Spinal cord (tissue), 10 donors: ENCODE measurements around the gene CBFA2T2. TPM values are rescaled to one million over a fixed set of nuclear protein-coding genes. Genes with fewer than 3 reads are reported as not detected.
"Not testable (repeated sequence)": the region's sequence is repeated elsewhere in the genome, so short reads cannot be mapped to it uniquely, and the experiment has no call there.

ENCODE experiments used
- DNase-seq, 6 donors: peaks; one replicate each; pipeline versions ENCODE4 v3.0.0 to v3.0.0-alpha.2; 2013 to 2015; ENCODE audit warnings: low spot score in 6 of 6, low read depth in 4 of 6
- H3K27ac ChIP-seq: one replicate; pipeline ENCODE4 v1.5.1; 2013; ENCODE audit warnings: low read depth, low read length, control low read depth
- H3K27me3 ChIP-seq: one replicate; pipeline ENCODE4 v1.6.1; 2013; ENCODE audit warnings: low read length; ENCODE audit not compliant: control insufficient read depth, insufficient read depth
- H3K36me3 ChIP-seq: one replicate; pipeline ENCODE4 v1.6.1; 2013; ENCODE audit warnings: low read length; ENCODE audit not compliant: control insufficient read depth, insufficient read depth
- H3K4me1 ChIP-seq: one replicate; pipeline ENCODE4 v1.6.1; 2013; ENCODE audit warnings: low read length; ENCODE audit not compliant: control insufficient read depth, insufficient read depth
- H3K4me3 ChIP-seq: one replicate; pipeline ENCODE4 v1.5.1; 2013; ENCODE audit warnings: low read depth, low read length, control low read depth
- H3K9me3 ChIP-seq: one replicate; pipeline ENCODE4 v1.6.1; 2013; ENCODE audit warnings: low read length; ENCODE audit not compliant: control insufficient read depth, insufficient read depth
- WGBS: methylation state at CpG from one replicate; pipeline ENCODE4 v1.1.5; 2013; ENCODE audit warnings: missing lambda C conversion rate; ENCODE audit not compliant: insufficient coverage; 5-methylcytosine and 5-hydroxymethylcytosine counted together
- polyA plus RNA-seq, 2 donors: library from polyadenylated mRNA; unstranded; fragments of 120-200 nt; gene quantifications; one replicate each; pipeline ENCODE4 v1.2.1, GENCODE V29; 2013; ENCODE audit not compliant: insufficient read length in 2 of 2
- total RNA-seq, 2 donors: library from RNA; depleted of rRNA in 1 of 2; stranded (reverse); fragments of 120-200 nt in 1 of 2; fragments of >200 nt in 1 of 2; gene quantifications; one replicate each; pipeline versions ENCODE4 v1.2.3 to v1.2.4, GENCODE V29; 2013 to 2014
- donor health status: healthy.

CBFA2T2 gene
- total and polyA plus RNA-seq, 4 donors: 14.5 to 33.3 (median 19.1) TPM

DNA sequence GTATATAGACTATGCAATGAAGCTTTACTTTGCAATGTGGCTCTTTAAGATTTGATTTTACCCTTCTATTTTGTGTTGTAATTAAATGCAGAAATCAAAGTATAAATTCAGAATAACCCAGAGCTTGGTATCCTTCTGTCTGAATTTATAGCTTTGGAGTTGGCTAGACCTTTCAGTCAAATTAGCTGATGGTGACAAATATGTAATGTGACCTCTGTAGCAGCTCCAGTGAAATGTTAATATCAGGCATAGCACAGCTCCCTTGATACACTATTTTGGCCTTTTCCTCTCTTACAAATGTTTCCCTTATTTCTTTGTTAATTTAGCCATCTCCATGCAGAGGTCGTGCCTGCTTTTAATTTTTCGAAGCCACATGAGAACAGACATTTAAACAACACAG, 11.1 kb downstream of the CBFA2T2 start:
- Histone ChIP-seq H3K4me3 (no peak overlapping the region), H3K27ac (no peak overlapping the region), H3K36me3 (no peaks in the 10 kb centered on the region), H3K4me1 (no peaks in the 10 kb centered on the region), H3K9me3 (no peaks in the 10 kb centered on the region), H3K27me3 (no peaks in the 10 kb centered on the region)
- no CpG with 5 or more reads among the region's 2 CpGs for WGBS
- no peak for DNase-seq

DNA sequence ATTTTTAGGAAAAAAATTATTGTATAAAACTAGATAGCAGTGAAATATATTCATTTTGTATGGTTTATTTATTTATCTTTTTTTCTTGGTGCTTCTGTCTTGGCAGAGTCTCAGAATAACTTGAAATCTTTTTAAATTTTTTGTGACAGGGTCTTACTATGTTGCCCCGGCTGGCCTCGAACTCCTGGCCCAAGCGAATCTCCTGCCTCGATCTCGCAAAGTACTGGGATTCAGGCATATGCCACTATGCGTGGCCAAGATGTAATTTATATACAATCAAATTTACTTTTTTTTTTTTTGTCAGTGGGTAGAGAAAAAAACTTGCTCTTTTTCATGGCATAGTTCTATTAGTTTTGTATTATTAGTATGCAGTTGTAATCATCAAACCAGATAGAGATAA, 13.7 kb downstream of the CBFA2T2 start:
- Histone ChIP-seq H3K36me3 (no peaks in the 10 kb centered on the region), H3K9me3 (no peaks in the 10 kb centered on the region), H3K4me1 (no peaks in the 10 kb centered on the region), H3K4me3 (no peak overlapping the region), H3K27ac (no peak overlapping the region), H3K27me3 (no peaks in the 10 kb centered on the region)
- WGBS: 90% methylated on average over 5 of the region's 6 CpGs
- DNase-seq: no peak

DNA sequence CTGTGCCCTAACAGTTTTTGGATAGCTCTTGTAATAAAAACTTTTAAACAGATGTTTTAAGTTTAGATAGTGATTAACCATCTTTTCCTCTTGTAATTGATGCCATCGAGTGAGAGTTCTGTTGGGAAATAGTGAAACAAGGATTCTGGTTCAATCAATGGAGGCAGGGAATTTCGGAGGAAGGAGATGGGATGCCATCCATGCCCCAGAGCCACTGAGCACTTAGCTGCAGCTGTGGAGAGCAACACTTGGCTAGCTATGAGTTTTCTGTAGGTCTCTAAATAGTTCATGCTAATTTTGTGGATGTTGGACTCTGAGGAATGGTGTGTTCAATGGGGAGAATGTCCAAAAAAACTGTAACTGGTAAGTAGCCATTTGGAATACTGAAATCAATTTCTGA, 16.7 kb downstream of the CBFA2T2 start:
- 60% methylated on average over 1 of the region's 2 CpGs for WGBS
- no peak overlapping the region for H3K27ac ChIP-seq
- H3K4me3 ChIP-seq: no peak overlapping the region
- H3K9me3 ChIP-seq: no peaks in the 10 kb centered on the region
- H3K36me3 ChIP-seq: no peaks in the 10 kb centered on the region
- DNase-seq: peak in 1 of 6 donors; percentile 22
- no peaks in the 10 kb centered on the region for H3K27me3 ChIP-seq
- H3K4me1 ChIP-seq: no peaks in the 10 kb centered on the region

DNA sequence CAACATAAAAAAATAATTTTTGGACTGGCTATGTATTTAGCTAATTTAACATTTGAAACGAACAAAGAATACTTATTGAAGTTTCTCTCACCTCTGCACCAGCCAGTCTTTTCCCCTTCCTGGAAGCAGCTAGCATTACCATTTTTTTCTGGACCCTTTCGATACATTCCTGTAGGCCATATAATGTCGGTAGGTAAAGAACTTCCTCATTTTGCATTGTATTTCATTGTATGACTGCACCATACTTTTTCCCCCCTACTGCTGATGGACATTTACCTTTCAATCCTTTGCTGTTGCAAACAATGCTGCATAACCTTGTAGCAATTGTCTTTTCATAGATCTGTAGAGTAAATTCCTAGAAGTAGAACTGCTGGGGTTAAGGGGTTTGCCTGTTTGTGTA, 17.6 kb downstream of the CBFA2T2 start:
- no peak overlapping the region for H3K4me3 ChIP-seq
- no peak for DNase-seq
- no CpG with 5 or more reads among the region's 3 CpGs for WGBS
- no peaks in the 10 kb centered on the region for H3K4me1 ChIP-seq
- no peaks in the 10 kb centered on the region for H3K9me3 ChIP-seq
- H3K27me3 ChIP-seq: no peaks in the 10 kb centered on the region
- H3K27ac ChIP-seq: no peak overlapping the region
- H3K36me3 ChIP-seq: no peaks in the 10 kb centered on the region

DNA sequence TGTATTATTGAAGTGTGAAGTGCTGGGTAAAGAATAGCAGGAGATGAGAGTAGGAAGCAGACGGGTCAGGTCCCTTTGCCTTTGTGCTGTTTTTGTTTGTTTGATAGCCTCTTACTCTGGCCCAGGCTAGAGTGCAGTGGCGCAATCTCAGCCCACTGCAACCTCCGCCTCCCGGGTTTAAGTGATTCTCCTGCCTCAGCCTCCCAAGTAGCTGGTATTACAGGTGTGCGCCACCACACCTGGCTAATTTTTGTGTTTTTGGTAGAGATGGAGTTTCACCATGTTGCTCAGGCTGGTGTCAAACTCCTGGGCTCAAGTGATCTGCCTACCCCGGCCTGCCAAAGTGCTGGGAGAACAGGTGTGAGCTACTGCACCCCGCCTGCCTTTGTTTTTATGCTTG, 18.1 kb downstream of the CBFA2T2 start:
- H3K4me3 ChIP-seq, DNase-seq, H3K9me3 ChIP-seq, H3K27me3 ChIP-seq, H3K36me3 ChIP-seq, H3K27ac ChIP-seq, H3K4me1 ChIP-seq: not testable (repeated sequence)
- 98% methylated on average over 5 of the region's 7 CpGs for WGBS

DNA sequence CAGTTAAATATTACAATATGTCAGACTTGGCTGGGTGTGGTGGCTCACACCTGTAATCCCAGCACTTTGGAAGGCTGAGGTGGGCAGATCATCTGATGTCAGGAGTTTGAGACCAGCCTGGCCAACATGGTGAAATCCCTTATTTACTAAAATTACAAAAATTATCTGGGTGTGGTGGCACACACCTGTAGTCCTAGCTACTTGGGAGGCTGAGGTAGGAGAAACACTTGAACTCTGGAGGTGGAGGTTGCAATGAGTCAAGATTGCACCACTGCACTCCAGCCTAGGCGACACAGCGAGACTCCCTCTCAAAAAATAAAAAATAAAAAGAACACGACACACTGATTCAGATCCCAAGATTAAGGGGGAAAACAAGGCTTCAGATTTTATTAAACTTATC, 19.2 kb downstream of the CBFA2T2 start:
- not testable (repeated sequence) for H3K4me1 ChIP-seq, DNase-seq, H3K27me3 ChIP-seq, H3K9me3 ChIP-seq, H3K4me3 ChIP-seq, H3K27ac ChIP-seq, H3K36me3 ChIP-seq
- WGBS: no CpG with 5 or more reads among the region's 3 CpGs

DNA sequence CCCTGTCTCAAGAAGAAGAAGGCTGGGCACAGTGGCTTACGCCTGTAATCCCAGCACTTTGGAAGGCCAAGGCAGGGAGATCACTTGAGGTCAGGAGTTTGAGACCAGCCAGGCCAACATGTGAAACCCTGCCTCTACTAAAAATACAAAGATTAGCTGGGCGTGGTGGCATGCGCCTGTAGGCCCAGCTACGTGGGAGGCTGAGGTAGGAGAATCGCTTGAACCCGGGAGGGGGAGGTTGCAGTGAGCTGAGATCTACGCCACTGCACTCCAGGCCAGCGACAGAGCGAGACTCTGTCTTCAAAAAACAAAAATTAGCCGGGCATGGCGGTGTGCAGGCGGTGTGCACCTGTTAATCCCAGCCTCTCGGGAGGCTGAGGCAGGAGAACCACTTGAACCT, 22.0 kb downstream of the CBFA2T2 start:
- H3K27me3 ChIP-seq, H3K36me3 ChIP-seq, DNase-seq, H3K9me3 ChIP-seq, H3K4me3 ChIP-seq, H3K4me1 ChIP-seq, H3K27ac ChIP-seq: not testable (repeated sequence)
- 100% methylated on average over 13 of the region's 13 CpGs for WGBS

DNA sequence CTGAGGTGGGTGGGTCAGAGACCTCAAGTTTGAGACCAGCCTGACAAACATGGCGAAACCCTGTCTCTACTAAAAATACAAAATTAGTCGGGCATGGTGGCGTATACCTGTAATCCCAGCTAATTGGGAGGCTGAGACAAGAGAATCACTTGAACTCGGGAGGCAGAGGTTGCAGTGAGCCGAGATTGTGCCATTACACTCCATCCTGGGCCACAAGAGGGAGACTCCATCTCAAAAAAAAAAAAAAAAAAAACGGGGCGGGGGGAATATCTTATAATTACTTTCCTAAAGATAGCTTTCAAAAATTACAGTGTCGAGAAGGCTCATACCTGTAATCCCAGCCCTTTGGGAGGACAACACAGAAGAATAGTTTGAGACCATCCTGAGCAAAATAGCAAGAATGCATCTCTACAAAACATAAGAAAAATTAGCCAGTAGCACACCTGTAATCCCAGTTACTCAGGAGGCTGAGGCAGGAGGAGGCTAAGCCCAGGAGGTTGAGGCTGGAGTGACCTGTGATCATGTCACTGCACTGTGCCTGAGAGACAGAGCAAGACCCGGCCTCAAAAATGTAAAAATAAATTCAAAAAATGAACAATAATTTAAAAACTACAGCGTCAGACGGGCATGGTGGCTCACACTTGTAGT, 25.8 kb downstream of the CBFA2T2 start:
- Histone ChIP-seq H3K4me3 (no peak overlapping the region), H3K36me3 (no peaks in the 10 kb centered on the region), H3K27ac (no peak overlapping the region), H3K27me3 (no peaks in the 10 kb centered on the region), H3K4me1 (no peaks in the 10 kb centered on the region), H3K9me3 (no peaks in the 10 kb centered on the region)
- no CpG with 5 or more reads among the region's 11 CpGs for WGBS
- no peak for DNase-seq

DNA sequence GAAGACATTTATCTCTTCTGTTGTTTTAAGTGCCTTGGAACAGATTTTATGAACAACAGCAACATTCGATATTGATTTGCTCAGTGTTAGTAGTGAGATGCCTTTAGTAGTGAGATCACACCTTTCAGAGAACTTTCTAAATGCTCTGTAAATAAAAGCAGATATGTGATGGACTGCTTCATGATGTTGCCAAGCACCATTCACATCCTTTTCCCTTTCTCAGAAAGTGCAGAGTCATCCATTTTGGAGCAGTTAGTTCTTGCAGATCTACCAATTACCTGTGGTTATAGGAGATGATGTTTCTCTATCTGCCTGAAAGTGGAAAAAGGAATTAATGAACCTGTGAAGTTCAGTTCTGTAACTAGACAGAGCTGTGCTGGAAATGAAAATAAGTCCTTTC, 27.0 kb downstream of the CBFA2T2 start:
- DNase-seq: peak in 1 of 6 donors; percentile 63
- no peaks in the 10 kb centered on the region for H3K36me3 ChIP-seq
- H3K27me3 ChIP-seq: no peaks in the 10 kb centered on the region
- no peak overlapping the region for H3K4me3 ChIP-seq
- H3K27ac ChIP-seq: no peak overlapping the region
- no peaks in the 10 kb centered on the region for H3K4me1 ChIP-seq
- H3K9me3 ChIP-seq: no peaks in the 10 kb centered on the region
- WGBS: no CpG with 5 or more reads among the region's 1 CpG

DNA sequence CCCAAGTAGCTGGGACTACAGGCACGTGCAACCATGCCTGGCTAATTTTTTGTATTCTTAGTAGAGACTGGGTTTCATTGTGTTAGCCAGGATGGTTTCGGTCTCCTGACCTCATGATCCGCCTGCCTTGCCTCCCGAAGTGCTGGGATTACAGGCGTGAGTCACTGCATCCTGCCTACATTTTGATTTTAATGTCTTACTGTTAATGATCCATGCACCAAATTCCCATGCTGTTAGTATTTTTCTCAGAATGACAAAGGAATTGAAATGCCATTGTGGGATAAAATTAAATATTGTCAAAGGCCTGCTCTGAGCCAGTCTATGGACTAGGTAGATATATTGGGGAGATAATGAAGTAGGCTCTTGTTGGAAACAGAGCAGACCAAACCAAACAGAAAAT, 28.2 kb downstream of the CBFA2T2 start:
- no CpG with 5 or more reads among the region's 5 CpGs for WGBS
- peak in 1 of 6 donors; percentile 26 for DNase-seq
- no peak overlapping the region for H3K27ac ChIP-seq

More for the DNA sequence above, 28.2 kb downstream of the CBFA2T2 start:
- H3K36me3 ChIP-seq: no peaks in the 10 kb centered on the region
- no peaks in the 10 kb centered on the region for H3K27me3 ChIP-seq
- H3K4me1 ChIP-seq: no peaks in the 10 kb centered on the region
- H3K4me3 ChIP-seq: no peak overlapping the region
- H3K9me3 ChIP-seq: no peaks in the 10 kb centered on the region
